Neural progenitor cell (in vitro differentiated cells): ENCODE data around the gene ATP10B.

Source experiments
- EZH2 ChIP-seq: fragments of 200-600 bp; sonication (generic); IDR thresholded peaks from 2 replicates; pipeline ENCODE4 v1.6.1; 2017; ENCODE audit warnings: antibody characterized with exemption, mild to moderate bottlenecking, moderate library complexity
- EZH2phosphoT487 ChIP-seq: fragments of 200-600 bp; sonication (generic); IDR thresholded peaks from 2 replicates; pipeline ENCODE4 v1.6.1; 2017; ENCODE audit warnings: antibody characterized with exemption
- TF ChIP-seq, protein P1 (sequence below): fragments of 200-600 bp; sonication (generic); IDR thresholded peaks from 2 replicates; pipeline ENCODE4 v1.5.1; 2017; ENCODE audit warnings: antibody characterized with exemption, mild to moderate bottlenecking

DNA sequence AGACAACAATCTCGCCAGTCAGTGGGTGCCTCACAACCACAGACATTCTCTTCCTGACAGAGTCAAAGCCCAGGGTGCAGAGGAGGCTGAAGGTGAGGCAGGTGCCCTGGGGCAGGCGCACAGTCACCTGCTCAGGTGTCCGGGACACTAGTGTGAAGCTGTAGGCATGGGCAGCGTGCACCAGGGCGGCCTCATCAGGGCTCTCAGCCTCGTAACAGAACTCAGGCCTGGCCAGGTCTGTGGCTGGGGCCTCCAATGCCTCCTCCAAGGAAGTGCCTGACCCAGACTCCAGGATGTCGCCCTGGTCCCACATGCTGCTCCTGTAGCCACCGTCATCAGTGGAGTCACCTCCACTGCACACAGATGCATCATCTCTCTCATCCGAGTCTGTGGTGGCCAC lies 231.6 kb downstream of the ATP10B start:
- TF ChIP-seq, protein P1, sequence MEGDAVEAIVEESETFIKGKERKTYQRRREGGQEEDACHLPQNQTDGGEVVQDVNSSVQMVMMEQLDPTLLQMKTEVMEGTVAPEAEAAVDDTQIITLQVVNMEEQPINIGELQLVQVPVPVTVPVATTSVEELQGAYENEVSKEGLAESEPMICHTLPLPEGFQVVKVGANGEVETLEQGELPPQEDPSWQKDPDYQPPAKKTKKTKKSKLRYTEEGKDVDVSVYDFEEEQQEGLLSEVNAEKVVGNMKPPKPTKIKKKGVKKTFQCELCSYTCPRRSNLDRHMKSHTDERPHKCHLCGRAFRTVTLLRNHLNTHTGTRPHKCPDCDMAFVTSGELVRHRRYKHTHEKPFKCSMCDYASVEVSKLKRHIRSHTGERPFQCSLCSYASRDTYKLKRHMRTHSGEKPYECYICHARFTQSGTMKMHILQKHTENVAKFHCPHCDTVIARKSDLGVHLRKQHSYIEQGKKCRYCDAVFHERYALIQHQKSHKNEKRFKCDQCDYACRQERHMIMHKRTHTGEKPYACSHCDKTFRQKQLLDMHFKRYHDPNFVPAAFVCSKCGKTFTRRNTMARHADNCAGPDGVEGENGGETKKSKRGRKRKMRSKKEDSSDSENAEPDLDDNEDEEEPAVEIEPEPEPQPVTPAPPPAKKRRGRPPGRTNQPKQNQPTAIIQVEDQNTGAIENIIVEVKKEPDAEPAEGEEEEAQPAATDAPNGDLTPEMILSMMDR: no peak
- TF ChIP-seq EZH2phosphoT487 (no peak), EZH2 (no peak)
